Loucy (cell line): ENCODE measurements around the gene GPT2.
A peak's percentile ranks its signal among the peaks of the same experiment; 100 is the strongest.

ENCODE experiments used
- H2AFZ ChIP-seq: fragments of 200-600 bp; sonication (generic); 2 replicates; pipeline ENCODE4 v1.6.0; 2016; ENCODE audit warnings: antibody characterized with exemption, mild to moderate bottlenecking, low read length, moderate library complexity
- H3F3A ChIP-seq: fragments of 200-600 bp; 2 replicates; pipeline ENCODE4 v1.6.0; 2016; ENCODE audit warnings: antibody characterized with exemption, low read depth, mild to moderate bottlenecking
- H3K27me3 ChIP-seq: fragments of 200-600 bp; sonication (generic); 2 replicates; pipeline ENCODE4 v1.6.1; 2014; ENCODE audit warnings: low read length, mild to moderate bottlenecking; ENCODE audit not compliant: insufficient read depth, poor library complexity, severe bottlenecking
- H3K36me3 ChIP-seq: fragments of 200-600 bp; sonication (generic); 2 replicates; pipeline ENCODE4 v1.6.1; 2016; ENCODE audit warnings: low read length; ENCODE audit not compliant: insufficient read depth
- H3K4me1 ChIP-seq: fragments of 200-600 bp; sonication (generic); 2 replicates; pipeline ENCODE4 v1.5.1; 2014; ENCODE audit warnings: low read length, mild to moderate bottlenecking; ENCODE audit not compliant: insufficient read depth, poor library complexity, severe bottlenecking
- H3K4me2 ChIP-seq: fragments of 200-600 bp; sonication (generic); 2 replicates; pipeline ENCODE4 v1.6.0; 2014; ENCODE audit warnings: antibody characterized with exemption, low read length, low read depth, mild to moderate bottlenecking; ENCODE audit not compliant: poor library complexity, severe bottlenecking
- H3K4me3 ChIP-seq: fragments of 200-600 bp; sonication (generic); 2 replicates; pipeline ENCODE4 v1.5.1; 2014; ENCODE audit warnings: low read length, mild to moderate bottlenecking, mixed read lengths; ENCODE audit not compliant: poor library complexity, severe bottlenecking
- H3K79me2 ChIP-seq: fragments of 200-600 bp; sonication (generic); 2 replicates; pipeline ENCODE4 v1.6.1; 2014; ENCODE audit warnings: low read length; ENCODE audit not compliant: insufficient read depth
- H3K9ac ChIP-seq: fragments of 200-600 bp; sonication (generic); 2 replicates; pipeline ENCODE4 v1.6.0; 2014; ENCODE audit warnings: mild to moderate bottlenecking, low read depth, low read length, moderate library complexity; ENCODE audit not compliant: poor library complexity, severe bottlenecking
- H3K9me2 ChIP-seq: fragments of 200-600 bp; sonication (generic); replicated peaks from 2 replicates; pipeline ENCODE4 v1.6.1; 2016; ENCODE audit warnings: low read depth, low read length, mixed read lengths
- H3K9me3 ChIP-seq: fragments of 200-600 bp; sonication (generic); 2 replicates; pipeline ENCODE4 v1.6.1; 2014; ENCODE audit warnings: mild to moderate bottlenecking, antibody characterized with exemption, low read length, low read depth; ENCODE audit not compliant: insufficient read depth
- H4K20me1 ChIP-seq: fragments of 200-600 bp; sonication (generic); 2 replicates; pipeline ENCODE4 v1.6.0; 2014; ENCODE audit warnings: antibody characterized with exemption, low read length, mild to moderate bottlenecking; ENCODE audit not compliant: insufficient read depth, poor library complexity, severe bottlenecking
- EZH2phosphoT487 ChIP-seq: fragments of 200-600 bp; IDR thresholded peaks from 2 replicates; pipeline ENCODE4 v1.6.1; 2018; ENCODE audit warnings: antibody characterized with exemption, mild to moderate bottlenecking, moderate library complexity, borderline replicate concordance
- TF ChIP-seq, protein P1 (sequence below): fragments of 200-600 bp; sonication (generic); conservative IDR thresholded peaks from 2 replicates; pipeline ENCODE4 v1.5.1; 2014; ENCODE audit warnings: mild to moderate bottlenecking, antibody characterized with exemption, low read length

Gene GPT2

DNA sequence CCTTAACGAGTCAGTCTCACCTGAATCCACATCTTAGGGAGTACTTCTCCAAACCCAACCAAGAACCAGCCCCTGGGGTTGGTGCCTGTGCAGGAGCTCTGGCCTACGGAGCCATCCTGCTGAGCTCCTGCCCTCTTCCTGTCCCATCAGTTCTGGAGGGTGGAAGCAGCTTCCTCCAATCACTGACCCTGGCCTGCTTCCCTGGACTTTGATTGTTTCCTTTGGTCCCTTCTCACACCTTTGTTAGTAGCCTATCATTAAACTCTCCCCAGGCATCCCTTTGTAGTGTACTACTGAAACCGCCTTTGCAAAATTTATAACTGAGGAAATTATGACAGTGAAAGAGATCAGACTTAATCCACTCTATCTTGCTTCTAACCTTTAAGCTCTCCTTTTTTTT lies 32.0 kb upstream of the GPT2 start:
- TF ChIP-seq EZH2phosphoT487: no peak
- TF ChIP-seq, protein P1, sequence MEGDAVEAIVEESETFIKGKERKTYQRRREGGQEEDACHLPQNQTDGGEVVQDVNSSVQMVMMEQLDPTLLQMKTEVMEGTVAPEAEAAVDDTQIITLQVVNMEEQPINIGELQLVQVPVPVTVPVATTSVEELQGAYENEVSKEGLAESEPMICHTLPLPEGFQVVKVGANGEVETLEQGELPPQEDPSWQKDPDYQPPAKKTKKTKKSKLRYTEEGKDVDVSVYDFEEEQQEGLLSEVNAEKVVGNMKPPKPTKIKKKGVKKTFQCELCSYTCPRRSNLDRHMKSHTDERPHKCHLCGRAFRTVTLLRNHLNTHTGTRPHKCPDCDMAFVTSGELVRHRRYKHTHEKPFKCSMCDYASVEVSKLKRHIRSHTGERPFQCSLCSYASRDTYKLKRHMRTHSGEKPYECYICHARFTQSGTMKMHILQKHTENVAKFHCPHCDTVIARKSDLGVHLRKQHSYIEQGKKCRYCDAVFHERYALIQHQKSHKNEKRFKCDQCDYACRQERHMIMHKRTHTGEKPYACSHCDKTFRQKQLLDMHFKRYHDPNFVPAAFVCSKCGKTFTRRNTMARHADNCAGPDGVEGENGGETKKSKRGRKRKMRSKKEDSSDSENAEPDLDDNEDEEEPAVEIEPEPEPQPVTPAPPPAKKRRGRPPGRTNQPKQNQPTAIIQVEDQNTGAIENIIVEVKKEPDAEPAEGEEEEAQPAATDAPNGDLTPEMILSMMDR: no peak

DNA sequence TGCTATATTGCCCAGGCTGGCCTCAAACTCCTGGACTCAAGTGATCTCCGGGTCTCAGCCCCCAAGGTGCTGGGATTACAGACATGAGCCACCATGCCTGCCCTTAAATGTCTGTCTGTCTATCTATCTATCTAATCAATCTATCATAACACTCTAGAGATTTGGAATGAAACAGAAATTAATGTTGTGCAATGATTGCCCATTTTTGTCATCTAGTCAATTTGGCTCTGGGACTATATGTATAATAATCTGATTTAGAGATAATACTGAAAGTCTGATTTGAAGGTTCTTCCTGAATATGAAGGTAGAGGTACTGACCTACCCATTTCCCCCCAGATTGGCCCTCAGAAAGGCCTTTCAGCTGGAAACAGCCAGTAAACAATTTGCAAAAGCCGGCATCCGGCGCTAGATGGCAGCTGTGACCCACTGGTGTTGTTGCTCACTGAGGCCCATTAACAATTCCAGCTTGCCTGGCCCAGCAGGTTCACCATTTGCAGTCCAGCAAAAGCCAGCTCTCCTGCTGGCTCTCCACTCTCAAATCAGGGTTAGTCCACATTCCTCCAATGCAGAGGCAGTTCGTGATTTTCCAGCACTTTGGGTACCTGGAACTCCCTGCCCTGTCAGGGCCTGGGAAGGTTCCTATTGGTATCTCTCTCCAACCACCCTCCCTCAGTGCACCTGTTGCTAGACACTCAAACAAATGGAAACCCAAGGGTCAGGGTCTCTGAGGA lies 30.3 kb upstream of the GPT2 start:
- Histone ChIP-seq H2AFZ (no peak overlapping the region), H3K4me2 (no peak overlapping the region)

More for the DNA sequence above, 32.0 kb upstream of the GPT2 start:
- H3K27me3 ChIP-seq: no peaks in the 10 kb centered on the region
- H3F3A ChIP-seq: no peaks in the 10 kb centered on the region
- H3K9me2 ChIP-seq: no peaks in the 10 kb centered on the region
- H3K79me2 ChIP-seq: no peaks in the 10 kb centered on the region
- H3K4me2 ChIP-seq: no peak overlapping the region
- no peaks in the 10 kb centered on the region for H4K20me1 ChIP-seq
- H3K4me1 ChIP-seq: no peaks in the 10 kb centered on the region
- no peak overlapping the region for H3K9ac ChIP-seq
- H3K36me3 ChIP-seq: no peaks in the 10 kb centered on the region
- H3K4me3 ChIP-seq: no peak overlapping the region
- no peak overlapping the region for H2AFZ ChIP-seq
- H3K9me3 ChIP-seq: no peaks in the 10 kb centered on the region

DNA sequence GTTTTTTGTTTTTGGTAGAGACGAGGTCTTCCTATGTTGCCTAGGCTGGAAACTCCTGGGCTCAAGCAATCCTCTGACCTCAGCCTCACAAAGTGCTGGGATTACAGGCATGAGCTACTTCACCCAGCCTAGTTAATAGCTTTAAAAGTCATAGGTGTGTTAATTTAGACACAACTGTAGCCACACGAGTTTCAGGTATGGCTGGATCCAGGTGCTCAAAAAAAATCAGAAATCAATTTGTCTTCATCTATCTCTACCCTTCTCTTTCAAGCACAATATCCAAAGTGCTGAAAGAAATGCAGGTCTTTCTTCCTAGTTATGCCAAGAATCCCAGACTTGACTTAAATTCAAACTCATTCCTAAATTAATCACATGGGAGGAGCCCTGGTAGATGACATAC lies 29.3 kb upstream of the GPT2 start:
- Histone ChIP-seq H3K4me1 (no peaks in the 10 kb centered on the region), H3K4me3 (no peak overlapping the region), H3K79me2 (no peaks in the 10 kb centered on the region)

More for the DNA sequence above, 30.3 kb upstream of the GPT2 start:
- Histone ChIP-seq H3K9me3 (no peaks in the 10 kb centered on the region), H3K9me2 (no peaks in the 10 kb centered on the region), H3F3A (no peaks in the 10 kb centered on the region), H3K4me3 (no peak overlapping the region), H3K4me1 (no peaks in the 10 kb centered on the region), H3K9ac (no peak overlapping the region), H3K79me2 (no peaks in the 10 kb centered on the region), H3K36me3 (no peaks in the 10 kb centered on the region), H3K27me3 (no peaks in the 10 kb centered on the region), H4K20me1 (no peaks in the 10 kb centered on the region)
- no peak for TF ChIP-seq EZH2phosphoT487
- TF ChIP-seq, protein P1: peak; percentile 66

More for the DNA sequence above, 29.3 kb upstream of the GPT2 start:
- Histone ChIP-seq H3K9me2 (no peaks in the 10 kb centered on the region), H3F3A (no peaks in the 10 kb centered on the region), H3K36me3 (no peaks in the 10 kb centered on the region), H3K4me2 (no peak overlapping the region), H3K27me3 (no peaks in the 10 kb centered on the region), H3K9me3 (no peaks in the 10 kb centered on the region), H4K20me1 (no peaks in the 10 kb centered on the region), H2AFZ (no peak overlapping the region), H3K9ac (no peak overlapping the region)
- no peak for TF ChIP-seq EZH2phosphoT487
- TF ChIP-seq, protein P1: no peak
